Fibroblast of villous mesenchyme (primary cell): ENCODE results near the gene PRSS38. TPM values are rescaled to one million over a fixed set of nuclear protein-coding genes. Genes with fewer than 3 reads are reported as not detected.

ENCODE experiments used
- DNase-seq: peaks from one replicate; pipeline ENCODE4 v3.0.0-alpha.2; 2010; ENCODE audit warnings: low read depth
- H3K4me3 ChIP-seq: 2 replicates; pipeline ENCODE4 v1.5.1; 2011; ENCODE audit warnings: low read depth, mild to moderate bottlenecking, low read length
- CTCF ChIP-seq: IDR thresholded peaks from 2 replicates; pipeline ENCODE4 v1.5.1; 2012; ENCODE audit warnings: low read depth, mild to moderate bottlenecking, low read length; ENCODE audit not compliant: insufficient read depth
- total RNA-seq: library from RNA; depleted of rRNA; stranded (reverse); fragments of >200 nt; gene quantifications from 2 replicates; pipeline ENCODE4 v1.2.3, GENCODE V29; 2012

The PRSS38 gene
- total RNA-seq, 1 donor, result not detected

- no peak for DNase-seq
- TF ChIP-seq CTCF, result no peak
These were observed 69.7 kb downstream of the PRSS38 start for GRCh38 chr1:227885135-227885647.

GRCh38 chr1:227885648-227886502, 70.4 kb downstream of the PRSS38 start:
- peak; percentile 38 for DNase-seq
- H3K4me3 ChIP-seq, result no peak overlapping the region
- TF ChIP-seq CTCF, result no peak

More at GRCh38 chr1:227885135-227885647, 69.7 kb downstream of the PRSS38 start:
- no peak overlapping the region for H3K4me3 ChIP-seq

GRCh38 chr1:227886503-227886961, 71.1 kb downstream of the PRSS38 start:
- TF ChIP-seq CTCF, result no peak
- no peak for DNase-seq
- peak overlapping the region; percentile 36 for H3K4me3 ChIP-seq

GRCh38 chr1:227886993-227887696, 71.7 kb downstream of the PRSS38 start:
- peak overlapping the region; percentile 36 for H3K4me3 ChIP-seq
- peak; percentile 69 for DNase-seq
- TF ChIP-seq CTCF, result no peak

- no peak for TF ChIP-seq CTCF
- peak; percentile 27 for DNase-seq
- peak overlapping the region; percentile 36 for H3K4me3 ChIP-seq
These were observed 72.4 kb downstream of the PRSS38 start for GRCh38 chr1:227887697-227888403.

- TF ChIP-seq CTCF, result no peak
- no peak for DNase-seq
- no peak overlapping the region for H3K4me3 ChIP-seq
These were observed 73.0 kb downstream of the PRSS38 start for GRCh38 chr1:227888404-227889046.
